SJCRH30 (cell line): ENCODE results near the gene SRRM3. TPM values are rescaled to one million over a fixed set of nuclear protein-coding genes. Genes with fewer than 3 reads are reported as not detected.
A peak's percentile ranks its signal among the peaks of the same experiment; 100 is the strongest.
"Not testable (repeated sequence)": the region's sequence is repeated elsewhere in the genome, so short reads cannot be mapped to it uniquely, and the experiment has no call there.

Source experiments
- DNase-seq, 2 experiments: peaks; one replicate each; pipeline ENCODE4 v3.0.0-alpha.2; 2015 to 2020
- H3K27ac ChIP-seq: fragments of 250-450 bp; sonication (Bioruptor Pico); 2 replicates; pipeline ENCODE4 v1.5.1; 2020; ENCODE audit warnings: mild to moderate bottlenecking, moderate library complexity
- H3K27me3 ChIP-seq: fragments of 250-450 bp; sonication (Bioruptor Pico); 2 replicates; pipeline ENCODE4 v1.5.1; 2020; ENCODE audit warnings: mild to moderate bottlenecking, moderate library complexity
- H3K36me3 ChIP-seq: fragments of 250-450 bp; sonication (Bioruptor Pico); 2 replicates; pipeline ENCODE4 v1.5.1; 2020; ENCODE audit warnings: mild to moderate bottlenecking, moderate library complexity
- H3K4me1 ChIP-seq: fragments of 250-450 bp; sonication (Bioruptor Pico); 2 replicates; pipeline ENCODE4 v1.5.1; 2020; ENCODE audit warnings: mild to moderate bottlenecking, moderate library complexity
- H3K4me3 ChIP-seq: fragments of 250-450 bp; sonication (Bioruptor Pico); 2 replicates; pipeline ENCODE4 v1.5.1; 2020; ENCODE audit warnings: mild to moderate bottlenecking, moderate library complexity
- H3K9me3 ChIP-seq: fragments of 250-450 bp; sonication (Bioruptor Pico); replicated peaks from 2 replicates; pipeline ENCODE4 v1.5.1; 2020; ENCODE audit warnings: mild to moderate bottlenecking, moderate library complexity
- total RNA-seq: library from RNA; depleted of rRNA; stranded (reverse); fragments of >200 nt; shearing (Covaris generic); gene quantifications from 2 replicates; pipeline ENCODE4 v1.2.3, GENCODE V29; 2014; rRNA removed

The SRRM3 gene, protein sequence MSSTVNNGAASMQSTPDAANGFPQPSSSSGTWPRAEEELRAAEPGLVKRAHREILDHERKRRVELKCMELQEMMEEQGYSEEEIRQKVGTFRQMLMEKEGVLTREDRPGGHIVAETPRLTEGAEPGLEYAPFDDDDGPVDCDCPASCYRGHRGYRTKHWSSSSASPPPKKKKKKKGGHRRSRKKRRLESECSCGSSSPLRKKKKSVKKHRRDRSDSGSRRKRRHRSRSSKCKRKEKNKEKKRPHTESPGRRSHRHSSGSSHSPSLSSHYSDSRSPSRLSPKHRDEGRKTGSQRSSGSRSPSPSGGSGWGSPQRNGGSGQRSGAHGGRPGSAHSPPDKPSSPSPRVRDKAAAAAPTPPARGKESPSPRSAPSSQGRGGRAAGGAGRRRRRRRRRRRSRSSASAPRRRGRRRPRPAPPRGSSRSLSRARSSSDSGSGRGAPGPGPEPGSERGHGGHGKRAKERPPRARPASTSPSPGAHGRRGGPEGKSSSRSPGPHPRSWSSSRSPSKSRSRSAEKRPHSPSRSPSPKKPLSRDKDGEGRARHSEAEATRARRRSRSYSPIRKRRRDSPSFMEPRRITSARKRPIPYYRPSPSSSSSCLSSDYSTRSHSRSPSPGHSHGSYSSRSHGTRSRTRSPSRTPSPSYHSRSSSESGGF
- total RNA-seq = 0.43 and 0.51 TPM in 2 replicates

DNA sequence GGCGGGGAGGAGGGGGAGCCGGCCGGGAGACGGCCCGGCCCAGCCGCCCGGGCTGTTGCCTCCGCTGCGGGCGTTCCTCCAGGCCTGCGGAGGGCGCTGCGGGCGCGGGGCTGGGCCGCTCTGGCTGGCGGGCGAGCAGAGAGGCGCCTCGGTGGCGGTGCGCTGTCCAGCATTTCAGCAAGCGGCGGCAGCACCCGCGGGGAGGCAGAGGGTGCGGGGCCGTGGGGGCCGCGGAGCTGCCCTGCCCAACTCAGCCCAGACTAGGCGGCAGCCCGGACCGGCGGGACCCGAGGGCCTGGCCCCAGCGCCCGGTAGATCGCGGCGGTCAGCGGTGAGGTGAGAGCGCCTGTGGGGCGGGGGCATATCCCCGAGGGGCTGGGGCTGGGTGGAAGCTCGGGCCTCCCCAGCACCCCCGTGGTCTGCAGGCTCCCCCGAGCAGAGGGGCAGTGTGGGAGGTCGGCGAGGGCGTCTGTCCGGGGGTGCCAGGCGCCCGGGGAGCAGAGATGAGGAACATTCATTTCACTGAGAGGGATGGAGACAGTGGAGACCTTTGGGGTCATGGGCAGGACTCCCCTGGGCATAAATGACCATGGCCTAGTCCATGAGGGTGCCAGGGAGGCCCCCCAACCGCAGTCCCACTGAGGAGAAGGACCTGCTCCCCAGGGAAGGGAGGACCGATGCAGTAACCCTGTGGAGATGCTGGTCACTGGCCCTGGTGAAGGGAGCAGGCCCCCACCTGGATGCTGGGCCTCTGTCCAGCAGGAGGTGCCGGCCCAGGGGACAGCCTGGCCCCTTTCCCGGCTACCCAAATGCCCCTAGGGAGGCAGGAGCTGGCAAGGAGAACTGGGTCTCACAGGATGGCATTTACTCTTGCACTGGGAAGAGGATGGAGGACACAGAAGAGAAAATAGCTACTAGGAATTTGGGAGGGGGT lies at the start of gene SRRM3:
TSS of gene SRRM3 (plus strand) at position 165 of the 934 bp plus-strand sequence. CDS start 33,171 bp downstream, outside the sequence.
- no peaks in the 10 kb centered on the region for H3K9me3 ChIP-seq
- no peaks in the 10 kb centered on the region for H3K27me3 ChIP-seq
- H3K36me3 ChIP-seq = no peaks in the 10 kb centered on the region
- DNase-seq = peak; percentile 85 to 86
- H3K27ac ChIP-seq = no peak within 1 kb of the TSS
- no peaks in the 10 kb centered on the region; the same call in 1 of the 2 replicates for H3K4me1 ChIP-seq
- 0 out of 2 replicates have a peak within 1 kb of the TSS, but pooled peaks have one; percentile 10 for H3K4me3 ChIP-seq

- no peaks in the 10 kb centered on the region for H3K27me3 ChIP-seq
- no peaks in the 10 kb centered on the region for H3K36me3 ChIP-seq
- no peak overlapping the region for H3K27ac ChIP-seq
- no peak for DNase-seq
- no peaks in the 10 kb centered on the region for H3K4me1 ChIP-seq
- no peaks in the 10 kb centered on the region for H3K9me3 ChIP-seq
- no peak overlapping the region for H3K4me3 ChIP-seq
Observed at GRCh38 chr7:76151932-76152331, 49.8 kb upstream of the SRRM3 start.

DNA sequence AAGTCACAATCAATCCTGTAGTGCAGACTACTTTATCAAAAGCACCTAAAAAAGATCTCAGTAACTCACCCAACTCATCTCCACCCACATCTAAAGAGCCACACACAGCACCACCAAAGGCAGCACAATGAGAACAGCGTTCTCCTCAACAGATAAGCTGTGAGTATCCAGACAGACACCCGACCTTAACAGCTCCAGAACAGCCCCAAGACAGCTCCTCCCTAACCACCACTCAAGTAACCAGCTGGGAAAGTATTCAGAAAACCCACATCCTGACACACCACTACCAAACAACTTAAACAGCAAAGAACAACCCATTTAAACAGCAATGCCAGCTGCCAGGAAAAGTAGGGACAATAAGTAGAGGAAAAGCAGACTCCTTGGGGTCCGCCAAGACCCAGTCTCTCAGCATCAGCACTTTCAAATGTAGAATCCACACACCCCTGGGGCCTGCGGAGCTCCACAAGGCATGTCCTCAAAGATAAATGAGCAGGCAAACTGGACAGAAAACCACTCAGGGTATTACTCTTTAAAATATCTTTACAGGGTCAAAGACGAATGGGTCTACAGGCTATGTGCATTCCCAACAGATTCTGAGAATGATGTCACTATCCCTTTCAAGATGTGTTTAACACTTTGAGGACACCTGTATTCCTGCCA lies 48.0 kb upstream of the SRRM3 start:
- H3K4me3 ChIP-seq, H3K36me3 ChIP-seq, H3K27me3 ChIP-seq, H3K4me1 ChIP-seq, H3K27ac ChIP-seq, DNase-seq, H3K9me3 ChIP-seq: not testable (repeated sequence)

DNA sequence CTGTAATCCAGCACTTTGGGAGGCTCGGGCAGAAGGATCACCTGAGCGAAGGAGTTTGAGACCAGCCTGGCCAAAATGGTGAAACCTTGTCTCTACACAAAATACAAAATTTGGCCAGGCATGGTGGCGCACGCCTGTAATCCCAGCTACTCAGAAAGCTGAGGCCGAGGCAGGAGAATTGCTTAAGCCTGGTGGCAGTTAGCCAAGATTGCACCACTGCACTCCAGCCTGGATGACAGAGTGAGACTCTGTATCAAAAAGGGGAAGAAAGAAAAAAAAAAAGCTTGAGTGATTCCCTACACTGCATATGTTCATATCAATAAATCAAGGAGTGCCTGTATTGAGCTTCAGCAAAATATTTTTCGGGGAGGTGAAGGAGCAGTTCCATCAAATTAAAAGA lies 45.8 kb upstream of the SRRM3 start:
- DNase-seq = no peak
- Histone ChIP-seq H3K36me3 (no peaks in the 10 kb centered on the region), H3K4me1 (no peaks in the 10 kb centered on the region), H3K9me3 (no peaks in the 10 kb centered on the region), H3K4me3 (no peak overlapping the region), H3K27me3 (no peaks in the 10 kb centered on the region), H3K27ac (no peak overlapping the region)

- H3K27me3 ChIP-seq = not testable (repeated sequence)
Observed at GRCh38 chr7:76156992-76157685, 44.6 kb upstream of the SRRM3 start.

GRCh38 chr7:76158416-76158815 lies 43.3 kb upstream of the SRRM3 start:
- not testable (repeated sequence) for H3K27me3 ChIP-seq, H3K9me3 ChIP-seq, H3K36me3 ChIP-seq, H3K4me3 ChIP-seq, DNase-seq, H3K4me1 ChIP-seq, H3K27ac ChIP-seq

More at GRCh38 chr7:76156992-76157685, 44.6 kb upstream of the SRRM3 start:
- H3K9me3 ChIP-seq, H3K27ac ChIP-seq, H3K4me3 ChIP-seq, H3K4me1 ChIP-seq, DNase-seq, H3K36me3 ChIP-seq: not testable (repeated sequence)

DNA sequence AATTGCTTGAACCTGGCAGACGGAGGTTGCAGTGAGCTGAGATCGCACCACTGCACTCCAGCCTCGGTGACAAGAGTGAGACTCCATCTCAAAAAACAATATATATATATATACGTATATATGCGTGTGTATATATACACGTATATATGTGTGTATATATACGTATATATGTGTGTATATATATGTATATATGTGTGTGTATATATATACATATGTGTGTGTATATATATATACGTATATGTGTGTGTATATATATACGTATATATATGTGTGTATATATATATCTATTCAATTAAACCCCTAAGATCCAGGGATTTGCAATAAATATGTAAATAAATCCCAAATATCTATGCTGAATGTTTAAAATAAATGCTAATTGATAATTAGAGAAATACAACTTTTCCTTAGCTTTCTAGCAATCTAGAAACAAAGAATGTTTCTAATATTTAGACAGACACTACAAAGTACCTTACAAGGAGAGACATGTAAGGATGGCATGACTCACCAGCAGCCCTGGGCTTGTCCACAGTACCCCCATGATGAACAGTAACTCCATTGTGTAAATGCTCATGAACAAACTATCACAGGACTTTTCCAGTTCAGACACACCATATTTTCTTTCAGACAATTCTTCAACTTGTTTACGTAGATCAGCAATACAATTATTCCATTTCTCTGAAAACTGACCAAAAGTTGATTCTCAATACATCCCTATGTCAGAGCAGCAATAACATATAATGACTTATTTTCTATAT lies 39.1 kb upstream of the SRRM3 start:
- not testable (repeated sequence) for H3K27ac ChIP-seq, H3K9me3 ChIP-seq, H3K4me1 ChIP-seq, H3K27me3 ChIP-seq, H3K4me3 ChIP-seq, H3K36me3 ChIP-seq
- peak in 1 of 2 experiments; percentile 36 for DNase-seq

GRCh38 chr7:76163812-76164211 lies 37.9 kb upstream of the SRRM3 start:
- not testable (repeated sequence) for DNase-seq, H3K4me3 ChIP-seq, H3K36me3 ChIP-seq, H3K27ac ChIP-seq, H3K27me3 ChIP-seq, H3K4me1 ChIP-seq, H3K9me3 ChIP-seq

DNA sequence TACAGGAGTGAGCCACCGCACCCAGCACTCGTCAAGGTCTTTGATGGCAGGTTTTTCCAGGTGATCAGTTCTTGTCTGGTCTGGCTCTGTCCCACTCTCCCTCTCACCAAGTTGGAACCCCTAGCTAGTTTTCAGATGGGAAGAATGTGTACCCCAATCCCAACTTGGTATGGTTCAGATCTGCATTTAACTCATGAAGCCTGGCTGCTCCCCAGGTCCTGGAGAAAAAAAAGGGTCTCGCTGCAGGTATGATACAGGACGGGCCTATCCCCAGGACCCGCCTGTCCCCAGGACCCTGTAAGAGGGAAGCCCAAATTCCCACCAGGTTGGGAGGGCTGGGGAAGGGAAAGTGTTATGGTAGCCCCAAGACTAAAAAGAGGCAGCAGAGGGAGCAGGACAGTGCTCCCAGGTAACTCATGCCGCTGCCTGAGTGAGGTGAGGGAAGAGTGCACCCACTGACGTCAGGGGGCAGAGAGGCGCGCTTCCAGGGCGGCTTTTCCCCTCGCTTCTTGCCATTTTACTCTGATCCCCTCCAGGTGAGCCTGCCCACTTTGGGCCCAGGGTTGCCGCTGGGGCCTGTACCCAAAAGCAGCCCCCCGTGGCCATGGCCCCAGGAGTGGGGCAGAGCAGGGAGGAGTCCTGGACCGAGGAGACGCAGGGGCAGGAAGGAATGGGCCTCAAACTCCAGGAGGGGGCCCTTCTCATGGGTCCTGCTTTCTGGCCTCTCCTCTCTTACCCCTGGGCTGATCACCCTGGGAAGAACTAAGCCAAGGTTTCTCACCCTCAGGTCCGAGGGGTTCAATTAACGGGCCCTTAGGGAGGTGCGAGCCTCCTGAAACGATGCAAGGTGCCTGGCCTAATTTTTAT lies 36.4 kb upstream of the SRRM3 start:
- no peak for DNase-seq
- Histone ChIP-seq H3K4me3 (no peak overlapping the region; the same call in 1 of the 2 replicates), H3K4me1 (no peaks in the 10 kb centered on the region)

GRCh38 chr7:76165973-76166403 lies 35.7 kb upstream of the SRRM3 start:
- Histone ChIP-seq H3K36me3 (no peaks in the 10 kb centered on the region), H3K9me3 (no peaks in the 10 kb centered on the region), H3K4me3 (peak overlapping the region; percentile 67), H3K27me3 (no peaks in the 10 kb centered on the region), H3K27ac (peak overlapping the region; percentile 48), H3K4me1 (no peaks in the 10 kb centered on the region)
- no peak for DNase-seq

More for the DNA sequence above, 36.4 kb upstream of the SRRM3 start:
- Histone ChIP-seq H3K36me3 (no peaks in the 10 kb centered on the region), H3K27me3 (no peaks in the 10 kb centered on the region), H3K9me3 (no peaks in the 10 kb centered on the region), H3K27ac (no peak overlapping the region)

DNA sequence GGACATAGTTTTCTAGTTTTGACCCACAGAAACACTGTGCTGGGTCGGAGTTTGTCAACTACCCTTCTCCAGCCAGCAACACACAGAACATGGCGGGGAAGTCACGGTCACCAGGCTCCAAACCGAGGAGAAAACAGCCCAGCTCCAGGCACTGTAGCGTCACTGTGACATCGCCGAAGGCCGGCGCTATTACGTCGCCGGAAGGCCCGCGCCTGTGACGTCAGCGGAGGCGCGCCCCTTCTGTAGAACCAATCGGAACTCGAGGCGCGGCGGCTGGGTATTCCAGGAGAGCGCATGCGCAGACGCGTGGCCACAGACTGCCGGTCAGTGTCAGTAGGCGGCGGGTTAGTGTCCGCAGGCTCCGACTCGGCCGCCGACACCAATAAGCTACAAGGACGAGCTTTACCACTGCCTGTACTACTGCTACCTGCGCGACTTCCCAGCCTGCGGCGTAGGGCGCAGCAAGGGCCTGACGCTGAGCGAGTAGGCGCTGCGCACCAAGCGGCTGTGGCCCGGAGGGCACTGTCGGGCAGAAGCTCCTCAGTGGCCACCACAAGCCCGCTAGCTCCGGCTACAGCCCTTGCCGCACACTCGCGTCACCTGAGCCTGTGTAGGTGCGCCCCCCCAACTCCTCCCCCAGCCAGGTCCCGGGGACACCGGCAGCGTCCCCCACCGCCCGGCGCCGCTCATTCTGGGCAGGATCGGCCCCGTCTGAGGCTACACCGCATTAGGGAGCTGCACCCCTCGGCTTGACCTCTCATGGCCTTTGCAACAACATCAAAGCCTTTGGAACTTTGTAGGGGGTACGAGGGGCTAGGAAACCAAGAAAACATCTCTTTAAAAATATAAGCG lies 35.1 kb upstream of the SRRM3 start:
- Histone ChIP-seq H3K4me1 (no peaks in the 10 kb centered on the region), H3K9me3 (no peaks in the 10 kb centered on the region), H3K36me3 (no peaks in the 10 kb centered on the region), H3K27me3 (no peaks in the 10 kb centered on the region), H3K27ac (peak overlapping the region; percentile 48), H3K4me3 (peak overlapping the region; percentile 67)
- DNase-seq = peak; percentile 97 to 98
